BE2C (cell line): ENCODE results near the gene PURA.

ENCODE experiments used
- DNase-seq: peaks from one replicate; pipeline ENCODE4 v3.0.0-alpha.2; 2020
- H3K27me3 ChIP-seq: fragments of 250-450 bp; sonication (Bioruptor Pico); 2 replicates; pipeline ENCODE4 v1.5.1; 2020; ENCODE audit warnings: mild to moderate bottlenecking
- H3K36me3 ChIP-seq: fragments of 250-450 bp; sonication (Bioruptor Pico); 2 replicates; pipeline ENCODE4 v1.5.1; 2020; ENCODE audit warnings: mild to moderate bottlenecking
- H3K4me1 ChIP-seq: fragments of 250-450 bp; sonication (Bioruptor Pico); 2 replicates; pipeline ENCODE4 v1.5.1; 2020
- H3K4me3 ChIP-seq: 2 replicates; pipeline ENCODE4 v1.5.1; 2011; ENCODE audit warnings: low read depth, low read length
- H3K9me3 ChIP-seq: fragments of 250-450 bp; sonication (Bioruptor Pico); 2 replicates; pipeline ENCODE4 v1.5.1; 2020
- CTCF ChIP-seq: IDR thresholded peaks from 2 replicates; pipeline ENCODE4 v1.5.1; 2012; ENCODE audit warnings: mild to moderate bottlenecking, low read depth, low read length

Gene PURA

GRCh38 chr5:140157032-140157781 lies 43.3 kb downstream of the PURA start:
- Histone ChIP-seq H3K4me1 (0 out of 2 replicates have a peak, but pooled peaks cover 4% of the 10 kb centered on the region), H3K27me3 (no peaks in the 10 kb centered on the region), H3K4me3 (peak overlapping the region; percentile 56), H3K9me3 (no peaks in the 10 kb centered on the region), H3K36me3 (no peaks in the 10 kb centered on the region)
- DNase-seq: peak; percentile 90
- peak; percentile 83 for TF ChIP-seq CTCF

- DNase-seq: no peak
- Histone ChIP-seq H3K9me3 (no peaks in the 10 kb centered on the region), H3K4me1 (0 out of 2 replicates have a peak, but pooled peaks cover 4% of the 10 kb centered on the region), H3K27me3 (no peaks in the 10 kb centered on the region), H3K4me3 (no peak overlapping the region), H3K36me3 (no peaks in the 10 kb centered on the region)
- TF ChIP-seq CTCF: no peak
Observed at GRCh38 chr5:140159014-140159927, 45.4 kb downstream of the PURA start.

- no peak overlapping the region for H3K4me3 ChIP-seq
- H3K36me3 ChIP-seq: no peaks in the 10 kb centered on the region
- peaks cover 6% of the 10 kb centered on the region; the same call in 1 of the 2 replicates for H3K4me1 ChIP-seq
- DNase-seq: no peak
- H3K9me3 ChIP-seq: no peaks in the 10 kb centered on the region
- TF ChIP-seq CTCF: no peak
- H3K27me3 ChIP-seq: no peaks in the 10 kb centered on the region
Observed at GRCh38 chr5:140162275-140162674, 48.4 kb downstream of the PURA start.

- no peaks in the 10 kb centered on the region for H3K27me3 ChIP-seq
- no peaks in the 10 kb centered on the region for H3K9me3 ChIP-seq
- no peaks in the 10 kb centered on the region for H3K36me3 ChIP-seq
- H3K4me1 ChIP-seq: peaks cover 6% of the 10 kb centered on the region; the same call in 1 of the 2 replicates
- DNase-seq: no peak
- TF ChIP-seq CTCF: no peak
- H3K4me3 ChIP-seq: no peak overlapping the region
Observed at GRCh38 chr5:140162781-140163180, 48.9 kb downstream of the PURA start.

- peaks cover 6% of the 10 kb centered on the region; the same call in 1 of the 2 replicates for H3K4me1 ChIP-seq
- no peak overlapping the region for H3K4me3 ChIP-seq
- no peaks in the 10 kb centered on the region for H3K36me3 ChIP-seq
- H3K27me3 ChIP-seq: no peaks in the 10 kb centered on the region
- H3K9me3 ChIP-seq: no peaks in the 10 kb centered on the region
- no peak for TF ChIP-seq CTCF
- no peak for DNase-seq
Observed at GRCh38 chr5:140165101-140165922, 51.4 kb downstream of the PURA start.
